Esophagus muscularis mucosa (tissue), 4 donors: Measurements from ENCODE around the gene NRXN3.

Experiments used
- CTCF ChIP-seq, 3 experiments: fragments of 200-600 bp in 2 of 3; fragments of 450-650 bp in 1 of 3; sonication (generic) in 2 of 3; IDR thresholded peaks; one replicate each; pipeline ENCODE4 v1.5.1; 2017 to 2019; ENCODE audit warnings: antibody characterized with exemption in 3 of 3, mild to moderate bottlenecking in 2 of 3, moderate library complexity in 1 of 3
- EP300 ChIP-seq: sonication (generic); formaldehyde crosslinking; IDR thresholded peaks from one replicate; pipeline ENCODE4 v1.6.1; 2017; ENCODE audit warnings: antibody characterized with exemption
- POLR2AphosphoS5 ChIP-seq, 2 donors: sonication (generic); formaldehyde crosslinking; IDR thresholded peaks; one replicate each; pipeline ENCODE4 v1.6.1; 2017; ENCODE audit warnings: antibody characterized with exemption in 2 of 2

- TF ChIP-seq CTCF (IDR thresholded peaks at IDR 0.05) (no peak), POLR2AphosphoS5 (IDR thresholded peaks at IDR 0.05) (no peak), EP300 (no peak)
Measured at GRCh38 chr14:78885884-78886283, 715.7 kb downstream of the NRXN3 start.
